ENCODE results near the gene CLASP1. TPM values are rescaled to one million over a fixed set of nuclear protein-coding genes. Genes with fewer than 3 reads are reported as not detected.

CLASP1 gene
- total RNA-seq, 1 experiment from 2014 or later, result 45.9 TPM

- H3K9me3 ChIP-seq (ENCODE audit: control insufficient read depth, low read depth, low read length), result no peaks in the 10 kb centered on the region
- H2BK12ac ChIP-seq (ENCODE audit: insufficient read length, low read depth, low read length), result no peak overlapping the region
- no CpG with 5 or more reads among the region's 2 CpGs for WGBS (ENCODE audit: extremely low coverage, insufficient read length, low lambda C conversion rate)
- no peak overlapping the region for H3K9ac ChIP-seq (ENCODE audit: extremely low read depth, insufficient read length, low read length)
- no peaks in the 10 kb centered on the region for H3K4me1 ChIP-seq (ENCODE audit: insufficient read depth, low read length)
- H3K4me2 ChIP-seq (ENCODE audit: insufficient read depth, insufficient read length, low read length), result no peak overlapping the region
- no peak for TF ChIP-seq CTCF (conservative IDR thresholded peaks at IDR 0.05)
- no peak overlapping the region for H2BK5ac ChIP-seq (ENCODE audit: insufficient read length, low read length)
- H3T11ph ChIP-seq (ENCODE audit: low read length), result no peak overlapping the region
- no peak overlapping the region for H3K23ac ChIP-seq (ENCODE audit: insufficient read length, low read depth, low read length)
- no peak overlapping the region for H2BK20ac ChIP-seq (ENCODE audit: low read depth, low read length, poor library complexity, severe bottlenecking)
- no peak overlapping the region for H4K5ac ChIP-seq (ENCODE audit: insufficient read length, low read depth, low read length)
- no peak overlapping the region for H3K4ac ChIP-seq (ENCODE audit: low read depth, low read length)
- H3K79me2 ChIP-seq (ENCODE audit: insufficient read depth, low read length), result 0 out of 2 replicates have a peak, but pooled peaks cover 2% of the 10 kb centered on the region
- H3K4me1 Mint-ChIP-seq, result peaks cover 0 to 6% of the 10 kb centered on the region in 2 experiments; a peak in 1 of 4 replicates
- no peaks in the 10 kb centered on the region for H3K23me2 ChIP-seq (ENCODE audit: insufficient read length, low read depth, low read length, poor library complexity, severe bottlenecking)
- no peaks in the 10 kb centered on the region for H3K79me1 ChIP-seq (ENCODE audit: insufficient read depth, low read depth, low read length, poor library complexity, severe bottlenecking)
- peaks cover 8 to 9% of the 10 kb centered on the region in 2 experiments for H3K9me3 Mint-ChIP-seq
- H4K91ac ChIP-seq (ENCODE audit: insufficient read length, low read depth, low read length), result no peak overlapping the region
- no peak overlapping the region for H3K56ac ChIP-seq (ENCODE audit: insufficient read length, low read depth, low read length)
- H3K4me3 Mint-ChIP-seq, result no peak overlapping the region
- no peak overlapping the region for H2BK120ac ChIP-seq (ENCODE audit: low read depth, low read length, poor library complexity, severe bottlenecking)
- no peaks in the 10 kb centered on the region for H3K27me3 Mint-ChIP-seq (ENCODE audit: low read depth)
- H3K36me3 Mint-ChIP-seq (ENCODE audit: insufficient read depth in 1 of 3, low read depth in 3 of 3), result peaks cover 31 to 52% (median 43%) of the 10 kb centered on the region in 3 experiments
- no peak for DNase-seq
- H4K20me1 ChIP-seq (ENCODE audit: control insufficient read depth, insufficient read depth, insufficient read length), result no peaks in the 10 kb centered on the region
- H3K27ac Mint-ChIP-seq, result no peak overlapping the region; a peak in 1 of 7 replicates
- no peak overlapping the region for H3K18ac ChIP-seq (ENCODE audit: insufficient read length, low read depth, low read length)
- H2AFZ ChIP-seq (ENCODE audit: low read length), result no peak overlapping the region
- no peak overlapping the region for H2BK15ac ChIP-seq (ENCODE audit: low read depth, low read length)
- no peak overlapping the region for H3K27ac ChIP-seq (ENCODE audit: insufficient read length, low read depth, low read length)
- H3K14ac ChIP-seq (ENCODE audit: insufficient read depth, low read length), result no peak overlapping the region
- H2AK5ac ChIP-seq (ENCODE audit: insufficient read length, low read length), result no peak overlapping the region
- no peaks in the 10 kb centered on the region for H3K27me3 ChIP-seq (ENCODE audit: insufficient read depth, low read length)
- no peak overlapping the region for H4K8ac ChIP-seq (replicated peaks; ENCODE audit: insufficient read length, low read depth, low read length)
Measured at GRCh38 chr2:121504316-121504715, 144.9 kb downstream of the CLASP1 start.

Measured in H9 (cell line).